GM10266 (cell line): ENCODE measurements around the gene ABCC11.

Experiments used
- DNase-seq: peaks from one replicate; pipeline ENCODE4 v3.0.0; 2012; ENCODE audit errors: extremely low spot score
- TF ChIP-seq, protein P1 (sequence below): IDR thresholded peaks from 2 replicates; pipeline ENCODE4 v1.5.1; 2012; ENCODE audit warnings: mild to moderate bottlenecking, low read depth; ENCODE audit not compliant: control insufficient read depth, insufficient read depth; ENCODE audit errors: missing control alignments

The ABCC11 gene

DNA sequence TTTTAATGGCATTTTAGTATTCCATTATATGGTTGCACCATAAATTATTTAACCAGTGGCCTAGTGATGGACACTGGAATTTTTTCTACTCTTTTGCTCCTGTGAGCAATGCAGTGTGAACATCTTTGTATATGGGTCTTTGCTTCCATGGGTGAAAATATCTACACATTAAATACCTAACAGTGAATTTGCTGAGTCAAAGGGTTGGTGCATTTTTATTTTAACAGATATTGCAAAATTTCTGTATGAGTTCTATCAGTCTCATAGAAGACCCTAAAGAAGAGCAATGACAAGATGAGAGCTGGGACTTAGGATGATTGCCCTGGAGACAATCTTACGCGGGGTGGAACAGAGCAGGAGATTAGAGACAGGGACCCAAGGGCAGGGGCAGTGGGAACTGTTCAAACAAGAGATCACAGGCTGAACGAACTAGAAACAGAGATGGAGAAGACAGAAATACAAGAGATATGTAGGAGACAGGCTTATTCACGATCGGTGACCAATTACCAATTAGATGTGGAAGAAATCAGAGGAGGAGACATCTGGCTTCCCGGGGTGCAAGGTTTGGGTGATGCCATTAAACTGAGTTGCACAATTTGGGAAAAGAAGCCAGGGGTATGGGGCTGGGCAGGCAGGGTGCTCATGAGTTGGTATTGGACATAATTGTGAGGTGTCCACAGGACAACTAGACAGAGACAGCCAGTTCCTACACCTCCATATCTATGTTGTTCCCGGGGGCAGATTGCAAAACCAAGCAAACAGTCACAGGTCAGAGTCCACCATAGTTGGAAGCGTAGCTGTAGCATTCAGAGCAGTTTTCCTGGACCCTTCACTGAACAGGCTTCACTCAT, 43.1 kb downstream of the ABCC11 start:
- TF ChIP-seq, protein P1, sequence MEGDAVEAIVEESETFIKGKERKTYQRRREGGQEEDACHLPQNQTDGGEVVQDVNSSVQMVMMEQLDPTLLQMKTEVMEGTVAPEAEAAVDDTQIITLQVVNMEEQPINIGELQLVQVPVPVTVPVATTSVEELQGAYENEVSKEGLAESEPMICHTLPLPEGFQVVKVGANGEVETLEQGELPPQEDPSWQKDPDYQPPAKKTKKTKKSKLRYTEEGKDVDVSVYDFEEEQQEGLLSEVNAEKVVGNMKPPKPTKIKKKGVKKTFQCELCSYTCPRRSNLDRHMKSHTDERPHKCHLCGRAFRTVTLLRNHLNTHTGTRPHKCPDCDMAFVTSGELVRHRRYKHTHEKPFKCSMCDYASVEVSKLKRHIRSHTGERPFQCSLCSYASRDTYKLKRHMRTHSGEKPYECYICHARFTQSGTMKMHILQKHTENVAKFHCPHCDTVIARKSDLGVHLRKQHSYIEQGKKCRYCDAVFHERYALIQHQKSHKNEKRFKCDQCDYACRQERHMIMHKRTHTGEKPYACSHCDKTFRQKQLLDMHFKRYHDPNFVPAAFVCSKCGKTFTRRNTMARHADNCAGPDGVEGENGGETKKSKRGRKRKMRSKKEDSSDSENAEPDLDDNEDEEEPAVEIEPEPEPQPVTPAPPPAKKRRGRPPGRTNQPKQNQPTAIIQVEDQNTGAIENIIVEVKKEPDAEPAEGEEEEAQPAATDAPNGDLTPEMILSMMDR, result no peak
- no peak for DNase-seq

DNA sequence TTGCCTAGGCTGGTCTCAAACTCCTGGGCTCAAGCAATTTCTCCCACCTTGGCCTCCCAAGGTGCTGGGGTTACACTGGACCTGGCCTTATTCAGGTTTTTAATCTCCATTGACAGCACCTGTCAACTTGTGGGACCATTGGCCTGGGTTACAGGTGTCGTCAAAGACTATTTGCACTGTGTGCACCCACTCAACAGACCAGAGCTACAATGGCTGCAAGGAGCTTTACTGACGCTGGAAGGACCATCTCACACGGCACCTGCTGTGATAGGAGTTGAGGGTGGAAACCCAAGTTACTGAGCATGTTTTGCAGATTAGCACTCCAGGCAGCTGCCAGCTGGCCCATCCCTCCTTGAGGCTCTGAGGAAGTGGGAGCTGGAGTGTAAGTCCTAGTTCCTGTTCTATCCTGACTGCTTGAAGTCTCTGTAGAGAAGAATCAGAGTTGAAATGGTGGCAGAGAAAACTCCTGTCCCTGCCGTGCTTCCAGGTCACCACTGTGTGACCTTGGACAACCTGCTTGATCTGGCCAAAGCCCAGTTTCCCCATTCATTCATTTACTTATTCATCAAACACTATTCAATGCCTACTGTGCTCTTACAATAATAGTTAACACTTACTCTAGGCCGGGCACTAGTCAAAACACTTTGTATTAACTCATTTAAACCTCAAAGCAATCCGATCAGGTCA, 45.7 kb downstream of the ABCC11 start:
- DNase-seq, result no peak
- TF ChIP-seq, protein P1, result no peak

DNA sequence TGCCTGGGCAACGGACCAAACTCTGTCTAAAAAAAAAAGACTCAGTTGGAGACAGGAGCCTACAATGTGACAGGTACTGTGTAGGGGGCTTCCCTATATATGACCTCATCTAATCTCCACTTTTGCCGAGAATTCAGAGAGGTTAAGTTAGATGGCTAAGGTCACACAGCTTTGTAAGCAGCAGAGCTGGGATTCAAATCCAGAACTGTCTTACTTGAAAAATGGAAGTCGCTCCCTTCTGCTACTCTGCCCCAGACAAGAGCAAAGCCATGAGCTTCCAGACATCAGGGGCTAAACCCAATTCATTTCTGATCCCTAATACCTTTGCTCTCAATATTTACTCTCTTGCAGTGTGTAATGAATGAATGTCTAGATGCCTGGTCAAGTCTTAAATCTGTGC, 50.0 kb downstream of the ABCC11 start:
- DNase-seq, result no peak
- TF ChIP-seq, protein P1, result no peak

DNA sequence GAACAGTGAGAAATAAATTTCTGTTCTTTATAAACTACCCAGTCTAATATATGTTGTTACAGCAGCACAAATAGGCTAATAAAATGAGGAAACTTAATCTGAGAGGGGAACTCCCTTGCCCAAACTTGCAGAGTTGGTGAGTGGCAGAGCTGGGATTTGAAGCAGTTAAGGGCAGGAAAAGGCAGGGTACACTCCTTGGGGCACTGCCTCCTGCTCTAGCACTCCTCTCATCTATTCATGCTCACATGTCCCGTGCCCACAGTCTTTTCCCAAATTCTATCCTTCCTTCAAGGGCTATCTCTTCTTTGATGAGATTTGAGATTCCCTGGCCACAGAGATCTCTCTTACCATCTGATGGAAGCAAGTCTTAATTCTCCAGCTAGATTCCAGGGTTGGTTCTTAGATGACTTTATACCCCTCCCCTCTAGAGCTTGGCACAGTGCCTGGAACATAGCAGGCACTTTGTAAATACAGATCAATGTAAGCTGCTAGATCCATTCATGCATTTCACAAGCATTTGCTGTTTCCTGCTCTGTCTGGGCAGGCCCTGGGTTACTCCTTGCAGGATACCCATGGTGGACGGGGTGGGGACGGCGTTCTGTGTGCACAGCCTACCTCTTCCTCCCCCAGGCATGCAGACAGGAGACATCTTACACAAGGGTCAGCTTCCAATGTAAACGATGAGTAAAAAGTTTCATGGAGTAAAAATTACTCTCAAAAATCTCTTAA, 52.3 kb downstream of the ABCC11 start:
- no peak for DNase-seq
- TF ChIP-seq, protein P1, result no peak

DNA sequence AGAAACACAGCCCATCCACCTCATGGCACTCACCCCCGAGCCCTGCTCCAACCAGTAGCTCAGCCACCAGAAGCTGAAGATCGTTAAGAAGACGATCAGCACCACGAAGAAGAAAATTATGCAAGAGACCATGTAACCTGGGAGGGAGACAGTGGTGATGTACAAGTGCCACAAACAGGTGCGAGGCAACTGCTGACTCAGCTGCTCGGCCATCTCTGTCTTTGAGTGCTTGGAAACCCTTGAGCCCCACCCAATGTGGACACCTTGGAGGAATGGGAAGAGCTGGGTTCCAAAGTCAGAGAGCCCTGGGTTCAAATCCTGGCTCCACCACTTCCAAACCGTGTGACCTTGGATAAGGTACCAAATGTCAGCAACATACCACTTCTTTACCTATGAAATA, 53.5 kb downstream of the ABCC11 start:
- DNase-seq, result no peak
- TF ChIP-seq, protein P1, result no peak

DNA sequence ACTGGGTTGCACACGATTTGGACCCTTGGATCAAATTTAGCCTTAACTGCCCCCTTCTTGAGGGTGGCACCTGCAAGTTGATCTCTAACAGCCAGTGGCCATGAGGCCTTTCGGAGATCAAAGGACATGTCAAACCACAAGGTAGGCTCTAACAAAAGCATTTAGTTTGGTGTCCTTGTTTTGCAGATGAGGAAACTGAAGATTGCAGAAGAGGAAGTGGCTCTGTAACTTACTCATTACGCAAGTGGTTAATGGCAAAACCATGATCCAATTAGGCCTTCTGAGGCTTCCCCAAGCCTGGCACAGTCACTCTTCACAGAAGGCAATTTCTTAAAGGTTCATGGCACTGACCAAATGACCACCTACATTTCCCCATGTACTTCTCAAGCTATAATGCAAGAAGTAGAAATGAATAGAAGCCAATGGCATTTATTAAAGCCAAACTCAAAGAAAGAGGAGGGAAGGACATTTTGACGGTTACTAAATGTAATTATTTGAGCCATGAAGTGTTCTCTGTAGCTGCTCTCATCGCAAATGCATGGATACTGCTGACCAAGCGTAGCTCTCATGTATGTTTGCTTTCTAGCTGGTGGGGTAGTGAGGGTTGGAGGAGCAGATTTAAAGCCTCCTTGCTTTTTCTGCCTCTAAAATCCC, 58.8 kb downstream of the ABCC11 start:
- TF ChIP-seq, protein P1, result no peak
- DNase-seq, result peak; percentile 36
